Epidermal melanocyte (primary cell): ENCODE data around the gene LONRF2.
"Not testable (repeated sequence)": the region's sequence is repeated elsewhere in the genome, so short reads cannot be mapped to it uniquely, and the experiment has no call there.

ENCODE experiments used
- DNase-seq: peaks from one replicate; pipeline ENCODE4 v3.0.0; 2011; ENCODE audit warnings: low spot score; ENCODE audit not compliant: insufficient read length

Gene LONRF2

GRCh38 chr2:100321866-100322820 is at the start of gene LONRF2:
LONRF2 (minus strand) TSS chr2:100322501; CDS start chr2:100322093, 408 bp downstream.
- no peak for DNase-seq

GRCh38 chr2:100367163-100367562 is 44.9 kb upstream of the LONRF2 start:
- DNase-seq, result no peak

- DNase-seq, result no peak
Measured at GRCh38 chr2:100365434-100365833, 43.1 kb upstream of the LONRF2 start.

GRCh38 chr2:100362269-100362668 is 40.0 kb upstream of the LONRF2 start:
- not testable (repeated sequence) for DNase-seq

- no peak for DNase-seq
Measured at GRCh38 chr2:100359576-100359975, 37.3 kb upstream of the LONRF2 start.

GRCh38 chr2:100358554-100358953 is 36.3 kb upstream of the LONRF2 start:
- no peak for DNase-seq

GRCh38 chr2:100352521-100352920 is 30.2 kb upstream of the LONRF2 start:
- DNase-seq, result no peak

GRCh38 chr2:100350661-100351185 is 28.4 kb upstream of the LONRF2 start:
- no peak for DNase-seq

- DNase-seq, result not testable (repeated sequence)
Measured at GRCh38 chr2:100345144-100345543, 22.8 kb upstream of the LONRF2 start.

GRCh38 chr2:100344433-100344832 is 22.1 kb upstream of the LONRF2 start:
- no peak for DNase-seq

GRCh38 chr2:100342466-100342865 is 20.2 kb upstream of the LONRF2 start:
- not testable (repeated sequence) for DNase-seq

- no peak for DNase-seq
Measured at GRCh38 chr2:100339823-100340222, 17.5 kb upstream of the LONRF2 start.

- DNase-seq, result no peak
Measured at GRCh38 chr2:100334929-100335328, 12.6 kb upstream of the LONRF2 start.

GRCh38 chr2:100327742-100328141 is 5.4 kb upstream of the LONRF2 start:
- no peak for DNase-seq

- DNase-seq, result no peak
Measured at GRCh38 chr2:100321179-100321865, 979 bp downstream of the LONRF2 start.

GRCh38 chr2:100320547-100321178 is 1.6 kb downstream of the LONRF2 start:
- DNase-seq, result no peak

GRCh38 chr2:100317634-100318033 is 4.7 kb downstream of the LONRF2 start:
- DNase-seq, result no peak

- DNase-seq, result no peak
Measured at GRCh38 chr2:100309973-100310719, 12.2 kb downstream of the LONRF2 start.

GRCh38 chr2:100309311-100309710 is 13.0 kb downstream of the LONRF2 start:
- no peak for DNase-seq

- no peak for DNase-seq
Measured at GRCh38 chr2:100303744-100304143, 18.6 kb downstream of the LONRF2 start.

GRCh38 chr2:100302585-100302892 is 19.8 kb downstream of the LONRF2 start:
- no peak for DNase-seq
